ENCODE data around the gene EPHA6.

The EPHA6 gene

DNA sequence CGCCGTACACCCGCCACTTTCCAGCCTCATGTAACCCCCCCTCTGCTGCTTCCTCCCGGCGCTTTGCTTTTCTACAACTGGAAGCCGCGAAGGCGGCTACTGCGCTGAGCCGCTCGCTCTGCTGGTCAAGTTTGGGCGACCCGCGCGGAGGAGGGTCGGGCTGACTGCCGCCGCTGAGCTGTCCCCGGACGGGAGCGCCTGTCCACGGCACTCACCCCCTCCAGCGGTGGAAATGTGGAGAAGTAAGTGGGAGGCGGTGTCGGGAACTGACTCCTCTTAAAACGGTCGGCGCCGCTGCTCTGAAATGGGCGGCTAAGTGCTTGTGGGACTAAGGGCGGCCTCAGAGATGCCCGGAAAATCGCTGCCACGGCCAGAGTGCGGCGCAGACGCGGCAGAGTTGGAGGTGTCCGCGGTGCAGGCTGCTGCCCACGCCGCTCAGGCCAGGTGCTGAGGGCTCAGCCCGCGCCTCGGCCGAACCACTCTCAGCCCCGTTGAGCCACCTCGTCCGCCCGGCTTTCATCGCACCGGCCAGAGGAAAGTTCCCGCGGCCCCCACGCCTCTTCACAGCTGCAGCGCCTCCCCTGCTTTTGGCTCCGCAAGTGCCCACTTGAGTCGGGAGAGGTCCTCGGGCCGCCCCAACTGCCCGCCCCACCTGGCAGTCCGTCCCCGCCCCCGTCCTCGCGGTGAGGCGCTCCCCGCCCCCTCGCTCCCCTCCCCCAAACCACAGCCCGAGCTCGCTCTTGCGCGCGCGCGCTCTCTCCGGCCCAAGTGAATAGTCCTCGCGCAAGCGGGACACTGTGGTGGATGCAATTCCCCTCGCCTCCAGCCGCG, at the start of gene EPHA6:
Gene EPHA6 (plus strand): TSS at position 775 of the 831 bp plus-strand sequence.
- no peak for DNase-seq

DNA sequence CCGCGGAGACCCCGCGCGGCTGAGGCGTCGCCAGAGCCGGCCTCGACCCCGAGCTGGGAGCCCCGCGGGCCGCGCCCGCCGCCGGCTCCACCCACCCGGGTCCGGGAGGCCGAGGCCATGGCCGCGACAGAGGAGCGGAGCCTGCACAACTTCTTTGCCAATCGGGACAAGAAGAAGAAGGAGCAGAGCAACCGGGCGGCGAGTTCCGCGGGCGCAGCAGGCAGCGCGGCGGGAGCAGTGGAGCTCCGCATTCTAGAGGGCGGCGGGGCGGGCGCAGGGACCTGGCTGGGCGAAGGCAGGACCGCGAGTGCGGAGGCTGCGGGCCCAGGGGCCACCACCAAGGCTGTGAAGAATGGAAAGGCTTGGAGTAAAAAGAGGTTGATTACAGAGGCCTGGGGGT, 37.6 kb upstream of the EPHA6 start:
- DNase-seq, result no peak

DNA sequence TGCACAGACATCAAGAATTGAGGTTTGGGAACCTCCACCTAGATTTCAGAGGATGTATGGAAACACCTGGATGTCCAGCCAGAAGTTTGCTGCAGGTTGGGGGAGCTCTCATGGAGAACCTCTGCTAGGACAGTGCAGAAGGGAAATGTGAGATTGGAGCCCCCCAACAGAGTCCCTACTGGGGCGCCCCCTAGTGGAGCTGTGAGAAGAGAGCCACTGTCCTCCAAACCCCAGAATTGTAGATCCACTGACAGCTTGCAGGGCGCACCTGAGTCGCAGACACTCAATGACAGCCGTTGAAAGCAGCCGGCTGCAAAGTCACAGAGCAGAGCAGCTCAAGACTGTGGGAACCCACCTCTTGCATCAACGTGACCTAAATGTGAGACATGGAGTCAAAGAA, 34.6 kb upstream of the EPHA6 start:
- no peak for DNase-seq

DNA sequence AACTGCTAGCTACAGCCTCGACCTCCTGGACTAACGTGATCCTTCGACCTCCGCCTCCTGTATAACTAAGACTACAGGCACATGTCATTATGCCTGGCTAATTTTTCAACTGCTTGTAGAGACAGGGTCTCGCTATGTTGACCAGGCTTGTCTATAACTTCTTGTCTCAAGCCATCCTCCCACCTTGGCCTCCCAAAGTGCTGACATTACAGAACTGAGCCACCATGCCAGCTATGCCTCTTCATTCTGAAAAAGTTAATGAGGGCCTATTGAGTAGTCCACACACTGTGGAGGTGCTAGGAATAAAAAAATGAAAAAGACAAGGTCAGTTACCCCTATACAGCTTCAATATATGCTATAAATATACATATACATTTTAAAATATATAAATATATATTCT, 18.3 kb upstream of the EPHA6 start:
- no peak for DNase-seq

DNA sequence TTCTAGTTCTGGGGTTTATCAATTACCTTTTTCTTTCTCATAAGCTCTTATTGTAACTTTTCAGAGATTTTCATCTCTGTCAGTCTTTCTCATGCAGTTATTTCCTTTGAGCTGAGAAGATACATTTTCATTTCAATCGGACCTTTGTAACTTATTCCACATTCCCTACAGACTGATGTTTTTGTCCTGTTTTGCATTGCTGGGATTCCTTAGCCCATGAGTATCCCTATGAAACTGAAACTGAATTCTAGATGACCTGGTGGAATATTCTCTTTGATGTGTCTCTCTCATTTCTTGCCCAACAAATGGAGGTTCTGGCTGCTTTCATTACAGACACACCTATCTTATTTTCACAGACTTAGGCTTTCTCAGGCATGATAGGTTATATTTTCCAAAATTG, 10.5 kb upstream of the EPHA6 start:
- DNase-seq, result no peak

DNA sequence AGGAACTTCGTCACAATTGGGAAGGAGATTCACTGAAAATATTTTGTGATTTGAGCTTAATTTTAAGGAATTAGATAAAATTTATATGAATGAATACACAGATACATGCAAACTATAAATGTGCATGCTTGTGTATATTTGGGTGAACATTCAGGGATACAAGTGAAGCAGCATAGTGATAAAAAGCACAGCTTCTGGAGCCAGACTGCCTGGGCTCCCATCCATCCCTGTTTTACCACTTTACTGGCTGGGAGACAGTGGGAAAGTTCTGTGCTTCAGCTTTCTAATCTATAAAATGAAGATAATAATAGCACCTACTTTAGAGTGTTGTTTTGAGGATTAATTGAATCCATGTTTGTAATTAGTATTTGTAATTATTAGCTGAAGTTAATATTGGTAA, 8.1 kb upstream of the EPHA6 start:
- no peak for DNase-seq

DNA sequence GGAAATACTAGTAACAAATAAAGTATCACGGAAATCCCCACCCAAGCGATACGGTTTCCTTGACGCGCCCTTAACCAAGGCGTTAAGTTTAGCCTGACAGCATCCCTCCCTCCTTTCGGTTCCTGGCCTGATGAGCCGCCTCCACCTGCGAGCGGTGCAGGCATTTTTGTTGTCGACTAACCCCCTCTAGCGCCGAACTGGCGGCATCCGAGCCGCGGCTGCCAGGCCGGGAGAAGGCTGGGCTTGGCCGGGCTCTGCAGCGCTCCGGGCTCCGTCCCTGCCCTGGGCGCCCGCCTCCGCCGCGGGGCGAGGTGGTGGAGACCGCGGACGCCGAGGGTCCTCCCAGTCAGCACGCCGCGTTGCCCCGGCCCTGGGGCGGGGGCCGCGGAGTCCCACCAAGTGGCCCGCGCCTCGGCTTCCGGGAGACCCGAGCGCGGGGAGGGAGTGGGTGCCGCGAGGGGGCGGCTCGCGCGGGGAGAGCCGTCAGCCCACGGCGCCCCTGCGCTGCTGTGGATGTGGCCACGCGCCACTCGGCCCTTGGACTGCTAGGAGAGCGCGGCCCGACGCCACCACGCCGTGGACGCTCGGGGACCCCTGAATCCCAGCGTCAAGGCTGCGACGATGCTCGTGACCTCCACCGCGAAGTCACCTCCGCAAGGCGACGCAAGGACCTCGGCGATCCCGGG, 1.1 kb upstream of the EPHA6 start:
- peak; percentile 16 for DNase-seq

DNA sequence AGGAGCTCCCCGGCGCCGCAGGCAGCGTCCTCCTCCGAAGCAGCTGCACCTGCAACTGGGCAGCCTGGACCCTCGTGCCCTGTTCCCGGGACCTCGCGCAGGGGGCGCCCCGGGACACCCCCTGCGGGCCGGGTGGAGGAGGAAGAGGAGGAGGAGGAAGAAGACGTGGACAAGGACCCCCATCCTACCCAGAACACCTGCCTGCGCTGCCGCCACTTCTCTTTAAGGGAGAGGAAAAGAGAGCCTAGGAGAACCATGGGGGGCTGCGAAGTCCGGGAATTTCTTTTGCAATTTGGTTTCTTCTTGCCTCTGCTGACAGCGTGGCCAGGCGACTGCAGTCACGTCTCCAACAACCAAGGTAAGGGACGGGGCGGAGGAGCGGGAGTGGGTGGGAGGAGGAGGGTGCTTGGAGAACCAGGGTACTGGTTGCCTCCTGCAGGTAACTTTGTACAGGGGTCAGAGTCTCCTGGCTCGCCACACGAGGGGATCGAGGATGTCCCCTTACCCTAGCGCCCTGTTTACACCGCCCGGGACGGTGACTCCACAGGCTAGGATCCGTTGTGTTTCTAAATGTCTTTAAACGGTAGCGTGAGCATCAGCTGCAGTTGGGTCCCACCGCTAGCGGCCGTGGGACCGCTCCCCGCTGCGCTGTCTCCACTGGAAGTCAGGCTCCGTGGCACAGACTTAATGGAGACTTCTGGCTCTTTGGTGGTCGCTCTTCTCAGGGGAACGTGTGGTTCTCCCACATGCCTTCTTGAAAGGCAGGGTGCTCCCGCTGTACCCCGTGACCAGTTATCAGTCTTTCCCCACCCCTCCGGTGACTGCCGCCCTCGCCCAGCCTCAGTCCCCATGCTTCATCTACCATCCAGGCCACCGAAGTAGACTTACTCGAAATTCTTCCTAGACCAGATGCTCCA, 515 bp downstream of the EPHA6 start:
- no peak for DNase-seq

DNA sequence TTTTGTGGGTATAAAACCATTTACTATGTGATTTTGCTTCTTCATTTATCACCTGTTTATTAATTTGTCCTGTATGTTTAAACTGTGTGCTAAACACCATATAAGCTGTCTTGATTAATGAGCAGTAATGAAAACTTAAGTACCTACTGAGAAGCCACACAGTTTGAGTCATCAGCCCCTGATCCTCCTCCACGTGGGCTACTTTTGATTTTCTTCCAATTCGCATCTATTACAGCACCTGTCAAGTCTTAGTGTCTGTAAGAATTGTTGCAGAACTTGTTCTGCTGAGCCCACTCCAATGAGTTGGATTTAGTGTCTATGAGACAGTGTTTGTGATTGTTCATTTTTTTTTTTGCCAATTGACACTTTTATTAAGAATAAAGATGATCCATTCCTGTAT, 16.8 kb downstream of the EPHA6 start:
- DNase-seq, result no peak

DNA sequence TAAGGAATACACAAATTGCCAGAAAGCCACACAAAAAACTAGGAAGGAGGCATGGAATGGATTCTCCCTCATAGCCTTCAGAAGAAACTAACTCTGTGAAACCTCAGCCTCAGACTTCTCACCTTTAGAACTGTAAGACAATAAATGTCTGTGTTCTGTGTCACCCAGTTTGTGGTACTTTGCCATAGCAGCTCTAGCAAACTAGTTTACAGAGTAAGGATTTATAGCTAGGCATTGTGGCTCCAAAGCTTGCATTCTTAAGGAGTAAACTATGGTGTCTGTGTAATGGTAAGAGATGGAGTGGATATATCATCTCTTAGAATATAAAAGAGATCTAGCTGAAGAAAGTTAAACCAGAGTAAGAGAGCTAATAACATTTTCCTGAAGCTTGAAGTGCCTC, 18.9 kb downstream of the EPHA6 start:
- no peak for DNase-seq

DNA sequence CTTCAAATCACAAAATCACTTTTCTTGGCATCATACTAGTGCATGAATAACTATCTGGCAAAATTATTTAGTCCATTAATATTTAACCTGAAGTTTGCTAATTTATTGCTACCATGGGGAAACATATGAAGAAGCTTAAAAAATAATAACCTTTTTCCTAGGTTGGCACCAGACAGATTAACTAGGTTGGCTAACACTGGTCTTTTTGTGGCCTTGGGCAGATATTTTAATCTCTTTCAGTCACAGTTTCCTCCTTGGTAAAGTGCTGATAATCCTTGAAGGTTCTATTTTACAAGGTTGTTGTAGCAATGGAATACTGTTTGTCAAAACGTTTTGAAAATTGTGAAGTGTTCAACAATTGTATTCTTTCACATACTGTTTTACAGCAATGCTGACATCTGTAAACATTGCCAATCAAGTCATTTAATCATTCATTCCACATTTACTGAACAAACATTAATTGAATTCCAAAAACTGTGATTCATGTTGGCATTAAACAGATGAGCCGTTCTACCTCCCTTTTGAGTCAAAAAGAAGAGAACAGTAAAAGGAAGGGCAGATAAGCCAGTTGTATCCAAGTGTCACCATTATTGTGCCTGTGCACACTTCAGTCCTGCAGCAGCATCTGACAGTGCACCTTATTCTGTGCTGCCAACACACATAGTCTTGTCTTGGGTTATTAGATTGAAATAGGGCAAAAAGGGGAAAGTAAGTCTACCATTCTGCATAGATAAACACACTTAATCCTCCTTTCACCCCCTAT, 21.9 kb downstream of the EPHA6 start:
- DNase-seq, result no peak

DNA sequence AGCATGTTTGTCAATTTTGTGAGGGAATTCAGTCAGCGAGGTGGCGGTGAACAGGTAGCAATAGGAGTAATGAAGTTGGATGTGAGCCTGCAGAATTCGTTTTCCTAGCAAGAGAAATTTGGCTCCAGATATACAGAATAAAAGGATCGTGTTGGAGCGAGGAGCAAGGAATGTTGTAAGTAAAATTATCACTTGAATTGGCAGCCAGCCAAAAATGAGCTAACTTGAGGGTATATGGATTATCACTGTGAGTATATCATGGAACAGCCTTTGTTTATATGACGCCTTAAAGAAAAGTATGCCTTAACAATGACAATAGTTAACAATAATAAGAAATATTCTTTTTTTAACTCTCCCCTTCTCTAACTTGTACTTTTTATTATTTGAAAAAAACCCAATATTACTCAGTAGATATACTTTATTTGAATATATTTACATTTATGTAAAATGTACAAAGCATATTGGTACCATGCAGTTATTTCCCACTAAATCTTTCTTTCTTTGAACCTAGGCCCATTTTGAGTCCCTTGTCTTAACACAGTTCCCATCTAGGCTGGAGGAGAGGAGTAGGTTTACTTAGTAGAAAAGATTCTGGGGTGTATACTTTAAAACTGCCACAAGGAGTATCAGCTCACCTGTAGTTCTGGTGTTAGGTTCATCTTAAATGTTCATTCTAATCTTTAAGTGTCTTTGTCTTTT, 29.3 kb downstream of the EPHA6 start:
- DNase-seq, result no peak

DNA sequence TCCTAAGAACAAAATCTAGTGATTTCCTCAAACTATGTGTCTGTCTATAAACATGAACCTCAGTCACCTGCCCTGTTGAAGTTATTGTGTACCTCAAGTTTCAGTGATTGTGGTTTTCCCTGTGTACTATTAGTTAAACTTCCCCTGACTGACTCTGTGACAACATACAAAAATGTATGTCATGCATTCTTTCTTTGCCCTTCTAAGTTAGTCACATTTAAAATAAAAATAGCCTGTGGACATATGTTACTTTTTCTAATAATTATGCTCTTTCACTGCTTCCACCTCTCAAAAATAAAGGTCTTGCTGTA, 29.8 kb downstream of the EPHA6 start:
- DNase-seq, result no peak

DNA sequence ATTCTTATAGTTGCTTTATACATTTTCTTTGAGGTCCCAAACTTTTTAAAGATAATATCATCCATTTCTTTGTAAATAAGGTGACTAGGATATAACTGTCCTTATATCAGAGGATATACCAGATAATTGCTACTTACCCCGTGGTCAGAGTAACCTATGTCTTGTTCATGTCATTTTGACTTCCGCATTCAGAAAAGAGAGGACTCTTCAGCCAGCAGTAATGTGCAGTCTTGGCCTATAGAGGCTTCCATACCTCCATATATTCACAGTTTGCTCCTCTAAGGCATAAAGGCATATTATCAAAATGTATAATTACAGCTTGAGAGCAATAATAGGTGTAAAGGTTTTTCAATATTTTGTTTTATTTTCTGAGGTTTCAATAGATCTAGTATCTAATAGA, 38.5 kb downstream of the EPHA6 start:
- no peak for DNase-seq

DNA sequence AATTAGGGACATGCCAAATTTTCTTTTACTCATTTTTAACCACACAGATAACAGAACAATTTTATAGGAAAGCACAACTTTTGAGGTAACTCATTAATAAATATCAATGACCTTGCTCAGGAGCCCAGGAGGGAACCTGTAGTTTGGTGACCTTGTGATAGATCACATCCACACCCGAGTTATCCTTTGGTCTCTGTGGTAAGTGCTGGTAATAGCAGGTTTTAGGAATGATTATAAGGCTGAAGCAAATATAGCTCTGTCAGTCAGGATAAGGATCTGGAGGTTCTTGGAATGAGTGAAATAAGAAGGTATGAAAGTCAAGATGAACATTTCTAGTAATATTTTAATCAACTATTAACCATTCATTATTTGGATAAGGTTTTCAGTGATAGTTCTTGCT, 46.5 kb downstream of the EPHA6 start:
- no peak for DNase-seq

DNA sequence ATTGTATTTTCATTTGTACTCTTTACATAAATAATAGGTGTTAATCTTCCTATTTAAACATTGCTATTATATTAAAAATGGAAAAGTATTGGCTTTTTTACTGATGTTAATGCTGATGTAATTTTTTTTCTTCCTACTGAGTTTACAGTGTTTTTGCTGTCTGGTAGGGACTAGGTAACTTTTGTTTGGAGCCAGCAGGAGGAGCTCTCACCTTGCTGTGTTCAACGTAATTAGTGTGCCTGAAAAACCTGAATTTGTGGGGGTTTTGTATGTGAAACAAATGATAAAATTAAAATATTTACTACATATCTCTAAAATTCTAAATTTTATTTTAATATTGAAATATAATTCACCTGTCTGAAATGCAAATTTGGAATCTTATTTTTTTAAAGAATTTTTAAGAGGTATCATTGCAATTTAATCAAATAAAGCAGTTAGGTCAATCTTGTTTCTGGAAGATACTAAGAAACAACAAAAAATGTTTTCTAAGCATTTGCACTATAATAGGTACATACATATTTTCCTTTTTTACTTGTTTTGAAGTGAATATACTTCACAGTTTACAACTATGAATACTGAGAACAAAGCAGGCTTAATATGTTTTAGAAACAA, 48.8 kb downstream of the EPHA6 start:
- DNase-seq, result no peak

DNA sequence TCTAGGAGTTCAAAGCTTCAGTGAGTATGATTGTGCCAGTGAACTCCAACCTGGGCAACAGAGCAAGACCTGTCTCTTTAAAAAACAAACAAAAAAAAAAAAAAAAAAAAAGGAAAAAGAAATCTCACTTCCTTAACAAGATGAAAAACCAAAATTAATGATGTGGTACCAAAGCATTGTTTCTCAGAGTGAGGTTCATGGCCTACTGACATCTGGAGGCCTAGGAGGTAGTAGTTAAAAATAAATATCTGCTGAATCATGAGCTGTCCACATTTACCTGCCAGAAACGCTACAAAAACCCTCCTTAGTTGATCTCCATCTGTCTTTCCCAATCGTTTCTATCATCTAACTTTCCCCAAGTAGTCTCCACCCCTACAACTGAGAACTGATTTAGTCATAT, 51.2 kb downstream of the EPHA6 start:
- DNase-seq, result no peak

DNA sequence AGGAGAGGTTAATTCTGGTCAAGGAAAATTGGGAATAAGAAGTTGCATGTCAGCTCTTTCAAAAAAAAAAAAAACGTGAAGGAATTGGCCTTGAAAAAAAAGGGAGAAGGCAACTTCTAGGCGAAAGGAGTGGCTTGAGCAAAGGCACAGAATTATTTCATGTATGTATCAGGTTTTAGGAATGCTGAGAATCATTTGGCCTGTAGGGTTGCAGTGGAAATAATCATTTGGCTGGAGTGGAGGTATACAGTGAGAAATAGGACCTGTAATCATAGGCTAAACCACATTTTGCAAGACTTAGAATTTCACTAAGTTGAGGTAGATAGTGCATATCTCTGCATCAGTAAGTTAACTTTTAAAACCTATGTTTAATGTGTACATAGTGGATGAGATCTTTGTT, 54.9 kb downstream of the EPHA6 start:
- no peak for DNase-seq

DNA sequence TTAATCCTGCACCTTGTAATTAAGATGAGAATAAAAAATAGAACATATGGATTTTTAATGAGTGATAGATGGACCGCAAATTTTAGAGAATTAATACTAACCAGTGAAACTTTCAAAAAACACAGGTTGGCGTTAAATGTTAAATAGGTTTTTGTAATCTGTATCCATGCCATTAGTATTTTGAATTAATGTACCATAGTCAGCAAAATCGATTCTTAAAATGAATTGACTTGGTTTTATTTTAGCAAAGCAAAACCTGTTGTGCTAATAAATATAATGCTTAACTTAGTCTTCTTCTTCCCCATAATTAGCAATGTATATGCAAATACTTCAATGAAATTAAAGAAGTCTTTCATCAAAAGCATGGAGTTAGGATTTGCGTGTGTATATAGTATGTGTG, 63.1 kb downstream of the EPHA6 start:
- no peak for DNase-seq

DNA sequence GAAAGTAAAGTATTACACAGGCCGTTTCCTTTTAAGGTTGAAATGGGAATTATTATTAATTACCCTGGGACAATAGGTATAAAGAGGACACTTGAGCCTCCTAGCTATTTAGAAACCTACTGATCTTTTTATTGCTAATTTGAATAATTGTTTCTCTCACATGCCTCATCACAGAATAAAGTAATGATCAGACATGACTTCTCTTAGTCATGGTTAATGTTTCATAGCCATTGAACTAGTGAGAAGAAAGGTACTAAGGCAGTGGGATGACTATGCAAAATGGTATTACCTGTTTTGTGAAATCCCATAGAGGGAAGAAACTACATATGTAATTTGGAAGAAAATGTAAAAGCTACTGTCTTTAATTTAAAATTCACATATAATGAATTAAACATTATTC, 85.6 kb downstream of the EPHA6 start:
- no peak for DNase-seq

DNA sequence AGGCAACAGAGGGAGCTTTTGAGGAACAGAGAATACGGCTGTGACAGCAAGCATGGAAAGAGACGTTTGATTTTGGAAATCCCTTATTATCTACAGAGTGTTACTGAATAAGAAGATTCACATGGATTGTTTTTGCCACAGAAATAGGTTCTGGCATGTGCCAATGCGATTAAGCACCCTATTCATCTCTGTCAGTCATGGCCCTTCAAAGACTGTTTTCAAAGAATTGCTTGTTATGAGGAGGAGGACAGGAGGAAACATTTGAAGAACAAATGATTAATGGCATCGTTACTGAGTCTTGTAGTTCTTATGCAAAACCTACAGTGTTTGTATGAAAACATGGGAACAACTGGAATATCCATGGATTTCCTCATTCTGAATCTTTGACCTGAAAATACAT, 86.2 kb downstream of the EPHA6 start:
- no peak for DNase-seq

DNA sequence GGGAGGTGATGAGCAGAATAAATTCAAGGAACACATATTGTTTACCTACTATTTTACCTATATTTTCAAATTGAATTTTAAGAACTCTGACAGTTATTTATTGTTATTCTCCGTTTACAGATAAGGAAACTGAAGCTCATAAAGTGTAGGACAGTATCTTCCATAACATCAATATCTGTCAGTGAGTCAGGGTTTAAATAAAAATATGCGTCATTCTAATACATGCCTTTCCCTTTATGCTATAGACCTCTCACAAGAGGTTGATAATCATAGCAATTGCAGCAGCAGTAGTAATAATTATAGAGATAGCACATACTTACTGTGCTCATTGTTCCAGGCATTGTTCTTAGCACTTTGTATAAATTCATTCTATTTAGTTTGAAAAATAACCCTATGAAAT, 101.1 kb downstream of the EPHA6 start:
- DNase-seq, result no peak

All from CD4-positive, alpha-beta T cell treated with Interleukin-6 for 4 hours (primary cell).